NB4 (cell line): ENCODE data around the gene CHD8.

Experiments
- CTCF ChIP-seq: IDR thresholded peaks from one replicate; pipeline ENCODE4 v1.5.1; 2012; ENCODE audit warnings: low read depth, low read length
- POLR2A ChIP-seq: IDR thresholded peaks from 2 replicates; pipeline ENCODE4 v1.6.1; 2011; ENCODE audit warnings: mild to moderate bottlenecking; ENCODE audit not compliant: insufficient read length; ENCODE audit errors: extremely low read depth

- TF ChIP-seq POLR2A (no peak), CTCF (no peak)
Observed at GRCh38 chr14:21382095-21382494, 73.8 kb downstream of the CHD8 start.
